GM18519 (cell line): ENCODE measurements around the gene SEMA4B.

Source experiments
- ATAC-seq: cut with Tn5 transposase; IDR thresholded peaks from one replicate; pipeline ENCODE4 v1.9.1; 2021; ENCODE audit warnings: mild to moderate bottlenecking, moderate library complexity; ENCODE audit not compliant: unreplicated experiment, low FRiP score

Gene SEMA4B

GRCh38 chr15:90203473-90203872 lies 2.3 kb downstream of the SEMA4B start:
- no peak for ATAC-seq

DNA sequence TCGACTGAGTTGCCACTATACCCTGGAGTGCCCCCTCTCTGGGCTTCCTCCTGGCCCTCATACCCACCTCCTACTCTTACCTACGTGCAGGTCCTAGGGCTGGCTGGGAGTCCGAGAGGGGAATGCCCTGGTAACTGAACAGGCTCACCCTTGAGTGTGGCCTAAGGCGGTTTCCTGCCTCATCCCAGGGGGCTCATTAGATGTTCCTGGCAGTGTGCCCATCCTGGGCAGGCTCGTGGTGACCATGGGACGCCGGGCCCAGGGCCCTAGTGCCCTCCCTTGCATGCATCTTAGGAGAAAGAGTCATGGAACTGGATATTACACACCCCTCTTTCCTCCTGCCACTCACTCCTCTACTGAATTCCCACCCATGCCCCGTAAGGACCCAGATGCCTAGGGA lies 2.8 kb downstream of the SEMA4B start:
- no peak for ATAC-seq

DNA sequence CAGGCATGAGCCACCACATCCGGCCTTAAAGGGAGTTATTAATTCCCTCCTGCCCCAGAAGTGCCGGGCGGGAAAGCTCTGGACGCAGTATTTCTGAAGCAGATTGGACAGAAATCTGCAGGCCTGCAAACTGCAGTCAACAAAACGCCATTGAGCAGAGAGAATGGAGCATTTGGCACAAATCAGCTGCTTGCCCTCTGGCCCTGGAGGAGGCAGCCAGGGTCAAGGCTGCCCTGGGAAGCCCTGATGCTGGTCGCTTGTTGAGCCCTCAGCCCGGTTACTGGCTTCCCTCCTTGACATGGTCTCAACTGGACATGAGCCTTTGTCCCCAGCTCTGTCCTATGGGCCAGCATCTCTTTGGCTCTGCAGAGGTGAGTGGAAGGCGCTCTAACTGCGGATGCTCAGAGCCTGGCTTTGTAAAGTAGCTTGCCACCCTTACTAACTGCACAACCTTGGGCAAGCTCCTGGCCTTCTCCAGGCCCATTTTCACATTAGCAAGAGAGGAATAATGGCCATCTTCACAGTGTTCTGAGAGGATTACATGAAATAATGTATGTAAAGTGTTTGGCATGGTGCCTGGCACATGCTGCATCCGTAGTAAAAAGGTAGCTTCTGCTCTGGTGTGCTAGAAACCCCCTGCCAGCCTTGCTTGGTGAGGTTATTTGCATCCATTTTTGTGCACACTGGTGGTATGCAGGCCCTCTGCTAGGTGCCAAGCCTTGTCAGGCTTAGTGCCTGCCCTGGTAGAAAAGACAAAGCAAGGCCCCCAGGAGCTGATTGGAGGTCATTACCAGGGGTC lies 4.1 kb downstream of the SEMA4B start:
- ATAC-seq = no peak

- ATAC-seq = no peak
Measured at GRCh38 chr15:90205886-90206285, 4.8 kb downstream of the SEMA4B start.

GRCh38 chr15:90207252-90207651 lies 6.1 kb downstream of the SEMA4B start:
- ATAC-seq = no peak

GRCh38 chr15:90208356-90208755 lies 7.2 kb downstream of the SEMA4B start:
- no peak for ATAC-seq

DNA sequence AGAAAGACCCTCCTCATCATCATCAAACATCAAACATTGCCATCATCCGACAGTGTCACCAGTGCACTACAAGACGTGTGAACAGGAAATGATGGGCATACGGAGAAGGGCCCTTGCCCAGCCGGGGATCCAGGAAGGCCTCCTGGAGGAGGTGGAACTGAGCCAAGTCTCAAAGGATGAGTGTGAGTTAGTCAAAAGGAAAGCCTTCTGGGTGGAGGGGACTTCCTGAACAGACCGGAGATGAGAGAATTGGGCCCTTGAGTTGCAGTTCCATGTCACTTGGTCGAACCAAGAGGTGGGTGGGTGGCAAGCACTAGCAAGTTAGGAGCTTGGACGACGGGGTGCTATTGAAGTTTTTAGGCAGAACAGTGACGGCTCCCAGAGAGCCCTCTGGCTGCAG lies 8.5 kb downstream of the SEMA4B start:
- no peak for ATAC-seq

DNA sequence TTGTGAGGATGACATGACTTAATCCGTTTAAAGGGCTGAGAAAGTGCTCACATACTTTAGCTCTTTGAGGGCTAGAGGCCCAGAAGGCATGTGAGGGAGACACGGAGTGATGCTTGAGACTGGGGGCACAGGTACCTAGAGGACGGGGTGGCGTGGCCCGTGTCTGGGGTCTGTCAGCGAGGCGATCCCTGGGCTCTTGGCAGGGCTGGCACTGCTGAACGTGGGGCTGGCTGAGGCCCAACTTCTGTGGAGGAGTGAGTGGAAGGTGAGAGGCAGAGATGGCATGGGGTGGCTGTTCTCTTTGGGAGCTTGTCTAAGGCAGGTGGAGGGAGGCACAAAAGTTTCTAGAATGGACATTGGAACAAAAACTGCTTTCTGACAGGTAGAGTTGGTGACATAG lies 9.5 kb downstream of the SEMA4B start:
- ATAC-seq = no peak

DNA sequence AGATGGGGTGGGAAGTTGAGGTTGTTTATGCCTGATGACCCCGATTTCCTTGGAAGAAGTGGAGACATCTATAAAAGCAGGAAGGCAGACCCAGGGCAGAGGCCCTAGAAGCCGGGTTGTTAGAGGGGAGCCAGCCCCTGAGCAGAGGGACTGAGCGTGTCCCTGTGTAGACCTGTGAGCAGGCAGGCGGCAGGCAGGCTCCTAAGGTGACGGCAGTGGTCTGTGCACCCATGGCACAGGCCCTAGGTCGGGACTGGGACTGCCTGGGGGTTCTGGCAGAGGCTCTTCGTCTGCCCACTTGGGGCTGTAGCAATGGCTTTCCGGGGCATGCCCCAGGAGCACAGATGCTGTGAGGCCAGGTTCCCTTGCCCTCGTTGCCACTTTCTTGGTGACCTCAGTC lies 9.9 kb downstream of the SEMA4B start:
- ATAC-seq = no peak

DNA sequence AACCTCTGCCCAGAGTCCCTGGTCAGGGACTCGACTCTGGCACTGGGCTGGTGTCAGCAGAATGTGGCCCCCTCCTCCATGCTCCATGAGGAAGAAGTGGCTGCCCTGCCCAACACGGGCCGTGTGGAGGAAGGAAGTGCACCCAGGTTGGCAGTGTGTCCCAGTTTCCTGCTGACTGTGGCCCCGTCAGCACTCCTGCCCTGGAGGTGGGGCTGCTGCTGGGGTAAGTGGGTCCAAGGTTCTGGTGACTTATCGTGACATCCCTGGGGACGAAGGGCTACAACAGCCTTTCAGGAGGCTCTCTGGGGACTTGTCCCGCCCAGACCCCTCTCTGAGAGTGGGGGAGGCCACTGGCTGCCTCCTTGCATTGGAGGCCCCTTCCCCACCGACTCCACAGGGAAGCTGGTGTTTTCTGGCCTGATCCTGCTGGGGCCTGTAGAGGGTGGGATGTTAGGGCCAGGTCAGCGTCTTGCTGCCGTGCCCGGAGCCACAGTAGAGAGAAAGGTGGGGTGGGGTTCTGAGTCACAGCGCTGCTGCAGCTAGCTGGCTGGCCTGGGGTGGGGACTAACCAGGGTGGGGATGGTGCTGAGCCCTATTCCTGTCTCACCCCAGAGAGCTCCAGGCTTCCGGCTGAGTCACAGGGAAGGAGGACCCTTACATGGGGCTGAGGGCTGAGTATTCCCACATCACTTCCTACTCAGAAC lies 10.5 kb downstream of the SEMA4B start:
- ATAC-seq = no peak

DNA sequence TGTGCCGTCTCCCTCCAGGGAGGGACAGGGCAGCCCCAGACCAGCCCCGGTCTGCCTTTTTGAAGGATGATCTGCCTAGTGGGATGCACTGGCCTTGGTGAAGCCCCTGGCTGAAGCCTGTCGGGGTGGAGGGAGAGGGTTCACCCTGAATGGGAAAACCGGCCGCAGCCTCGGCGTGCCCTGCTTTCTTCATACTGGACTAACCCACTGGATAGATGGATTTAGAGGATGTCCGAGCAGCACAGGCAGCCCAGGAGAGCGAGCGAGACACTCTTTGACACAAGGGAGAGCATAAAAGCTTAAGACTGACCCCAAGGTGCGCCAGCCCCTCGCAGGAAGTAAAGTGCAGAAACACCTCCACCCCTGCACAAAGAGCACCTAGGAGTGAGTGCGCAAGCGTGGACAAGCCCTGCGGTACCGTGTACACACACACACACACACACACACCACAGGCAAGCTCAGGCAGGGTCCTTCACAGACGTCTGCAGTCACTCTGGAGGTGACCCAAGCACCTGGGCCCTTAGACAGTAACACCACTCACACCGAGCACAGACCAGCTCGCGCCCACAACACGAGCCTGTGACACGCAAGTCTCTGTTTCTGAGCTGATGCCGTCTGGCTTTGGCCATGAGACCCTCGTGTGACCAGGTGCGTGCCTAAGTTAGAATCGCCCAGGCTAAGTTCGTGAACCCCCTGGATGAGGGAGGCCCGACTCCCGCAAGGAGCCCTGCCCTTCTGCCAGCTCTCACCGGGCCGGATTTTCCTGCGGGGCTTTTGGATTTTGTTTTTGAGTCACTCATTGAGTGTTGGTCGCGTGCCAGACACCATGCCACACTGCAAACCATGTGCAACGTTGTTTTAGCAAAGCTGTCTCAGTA lies 11.3 kb downstream of the SEMA4B start:
- no peak for ATAC-seq

DNA sequence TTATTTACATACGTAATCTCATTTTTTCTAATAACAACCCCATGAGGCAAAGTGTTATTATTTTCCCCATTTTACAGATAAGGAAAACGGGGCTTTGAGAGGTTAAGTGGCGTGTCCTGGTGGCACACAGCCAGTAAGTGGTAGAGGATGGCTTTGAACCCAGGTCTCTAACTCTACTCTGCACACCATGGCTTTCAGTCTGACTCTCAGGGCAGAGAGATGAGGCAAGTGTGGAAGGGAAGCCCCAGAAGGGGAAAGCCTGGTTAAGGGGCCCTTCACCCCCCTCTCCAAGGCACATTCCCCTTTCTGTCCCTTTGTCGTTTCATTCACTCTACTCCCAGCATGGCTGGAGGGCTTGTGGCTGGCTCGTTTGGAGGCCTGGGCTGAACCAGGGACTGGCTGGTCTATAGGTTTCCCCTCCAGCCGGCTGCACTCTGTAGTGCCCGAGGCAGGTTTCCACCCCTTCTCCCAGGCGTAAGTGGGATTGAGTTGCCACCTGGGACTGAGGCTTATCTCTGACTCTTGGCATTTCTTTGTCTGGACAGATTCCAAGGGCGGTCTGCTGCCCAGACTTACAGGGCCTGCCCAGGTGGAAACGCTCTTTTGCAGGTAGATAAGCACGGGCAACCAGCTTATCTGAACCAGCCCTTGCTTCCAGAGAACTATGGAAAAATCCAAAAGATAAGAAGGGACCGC lies 12.1 kb downstream of the SEMA4B start:
- no peak for ATAC-seq

- no peak for ATAC-seq
Measured at GRCh38 chr15:90213818-90214204, 12.7 kb downstream of the SEMA4B start.

GRCh38 chr15:90214553-90215196 lies 13.5 kb downstream of the SEMA4B start:
- no peak for ATAC-seq

GRCh38 chr15:90217671-90218394 lies 16.7 kb downstream of the SEMA4B start:
- ATAC-seq = no peak

DNA sequence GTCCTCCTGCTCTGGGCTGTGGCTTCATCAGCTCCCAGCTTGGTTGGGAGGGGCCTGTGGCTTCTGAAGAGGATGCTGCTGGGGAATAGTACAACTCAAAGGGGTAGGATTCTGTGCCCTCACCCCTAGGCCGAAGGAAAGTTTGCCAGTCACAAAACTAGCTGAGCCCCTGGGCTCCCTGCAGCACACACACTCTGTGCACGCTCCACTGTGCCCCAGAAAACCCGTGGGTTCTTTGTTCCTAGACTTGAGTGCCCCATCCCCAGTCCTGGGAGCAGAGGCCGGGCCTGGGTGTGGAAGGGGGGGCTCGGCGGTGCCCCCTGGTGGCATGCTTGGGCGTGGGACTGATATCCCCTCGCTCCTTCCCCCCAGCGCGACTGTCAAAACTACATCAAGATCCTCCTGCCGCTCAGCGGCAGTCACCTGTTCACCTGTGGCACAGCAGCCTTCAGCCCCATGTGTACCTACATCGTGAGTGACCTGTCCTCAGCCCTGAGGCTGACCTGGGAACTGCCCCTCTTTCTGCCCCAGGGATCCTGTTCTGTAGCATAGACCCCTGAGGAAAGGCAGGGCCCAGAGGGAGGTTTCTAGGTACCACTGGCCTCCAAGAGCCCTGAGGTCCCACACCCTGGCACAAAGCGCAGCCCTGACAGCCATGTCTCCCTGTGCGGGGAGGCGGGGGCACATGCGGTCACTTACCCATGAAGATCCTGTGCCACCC lies 18.5 kb downstream of the SEMA4B start:
- no peak for ATAC-seq

- ATAC-seq = no peak
Measured at GRCh38 chr15:90221246-90221900, 20.2 kb downstream of the SEMA4B start.

GRCh38 chr15:90222547-90222946 lies 21.4 kb downstream of the SEMA4B start:
- ATAC-seq = no peak
